GM19035 (cell line): ENCODE results near the gene POU2F1.
A peak's percentile ranks its signal among the peaks of the same experiment; 100 is the strongest.

Experiments
- ATAC-seq: cut with Tn5 transposase; IDR thresholded peaks from one replicate; pipeline ENCODE4 v1.9.1; 2021; ENCODE audit not compliant: unreplicated experiment

The POU2F1 gene

DNA sequence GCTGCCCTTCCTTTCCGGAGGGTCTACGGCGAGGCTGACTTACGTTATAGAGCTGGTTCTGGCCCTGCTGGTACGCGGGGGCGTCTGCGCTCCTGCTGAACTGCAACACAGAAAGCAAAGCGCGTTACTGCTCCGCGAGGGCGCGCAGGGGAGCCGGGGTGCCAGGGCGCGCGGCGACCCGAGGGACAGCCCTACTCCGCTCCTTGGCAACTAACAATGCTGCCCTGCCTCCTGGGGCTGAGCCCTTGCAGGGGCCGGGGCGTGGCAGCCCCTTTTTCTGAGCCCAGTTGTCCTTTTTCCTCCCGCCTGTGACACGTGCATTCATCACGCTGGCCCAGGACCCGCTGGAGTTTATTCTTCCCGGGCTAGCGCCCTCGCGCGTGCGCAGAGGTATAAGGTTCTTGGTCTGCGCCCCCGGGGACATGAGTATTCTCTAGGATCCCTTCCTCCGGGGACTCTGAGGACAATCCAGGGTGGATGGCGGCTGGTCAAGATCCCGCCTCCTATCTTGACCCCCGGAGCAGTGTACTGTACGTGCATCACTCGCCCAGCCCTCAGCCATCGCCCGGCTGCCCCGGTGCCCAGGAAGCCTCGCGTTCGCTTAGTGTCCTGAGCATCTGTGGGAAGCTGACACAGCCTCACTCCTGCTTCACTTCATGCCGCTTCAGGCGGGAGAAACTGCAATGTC lies 218.8 kb downstream of the POU2F1 start:
- no peak for ATAC-seq

DNA sequence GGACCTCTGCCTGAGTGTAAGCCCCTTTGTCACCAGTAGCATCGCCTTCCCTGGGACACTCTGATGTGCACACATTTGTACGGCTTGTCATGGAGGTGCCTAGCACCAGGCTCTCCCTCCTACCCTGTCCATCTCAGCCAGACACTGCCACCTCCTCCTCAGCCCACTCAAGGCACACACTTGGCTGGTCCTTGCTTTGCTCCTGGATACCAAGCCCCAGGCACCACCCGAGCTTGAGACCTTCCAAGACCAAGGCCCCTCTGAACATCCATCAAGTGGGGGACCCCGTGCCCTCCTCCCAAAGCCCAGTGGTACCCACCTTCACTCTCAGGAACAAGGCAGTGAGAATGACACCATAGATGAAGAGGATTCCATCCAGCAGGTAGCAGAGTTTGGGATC lies 219.7 kb downstream of the POU2F1 start:
- no peak for ATAC-seq

DNA sequence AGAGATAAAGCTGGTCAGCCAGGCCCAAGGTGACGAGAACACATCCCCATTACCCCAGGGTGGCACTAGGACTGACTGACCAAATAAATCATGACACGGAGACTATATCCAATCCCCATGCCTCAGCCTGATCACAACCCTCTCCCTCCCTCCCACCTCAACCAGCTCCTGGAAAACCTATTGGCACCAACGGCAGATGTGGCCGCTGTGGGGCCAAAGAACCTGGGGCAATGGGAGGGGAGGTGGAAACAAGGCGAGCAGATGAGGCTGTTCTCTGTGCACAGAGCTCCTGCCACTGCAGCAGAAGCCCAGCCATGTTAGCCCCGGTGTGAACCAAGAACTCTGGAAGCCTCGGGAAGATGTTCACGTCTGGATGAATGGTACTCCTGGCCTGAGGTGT lies 220.1 kb downstream of the POU2F1 start:
- ATAC-seq: no peak

DNA sequence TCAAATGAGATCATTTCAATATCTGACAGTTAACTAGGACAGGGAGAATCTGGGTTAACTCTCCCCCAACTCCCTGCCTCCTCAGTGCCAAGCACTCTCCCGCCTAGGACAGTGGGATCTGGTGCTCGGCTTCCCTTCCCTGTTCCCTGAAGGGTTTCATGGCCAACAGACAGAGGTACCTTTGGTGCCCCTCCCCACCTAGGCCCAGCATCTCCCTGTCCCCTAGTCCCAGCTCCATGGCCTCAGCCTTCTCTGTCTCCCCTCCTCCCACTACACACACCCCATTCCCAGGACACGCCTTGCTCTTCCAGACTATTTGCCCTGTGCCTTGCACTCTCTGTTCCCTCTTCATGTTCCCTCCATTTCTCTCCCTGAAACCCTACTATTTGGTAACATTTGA lies 220.5 kb downstream of the POU2F1 start:
- ATAC-seq: no peak

DNA sequence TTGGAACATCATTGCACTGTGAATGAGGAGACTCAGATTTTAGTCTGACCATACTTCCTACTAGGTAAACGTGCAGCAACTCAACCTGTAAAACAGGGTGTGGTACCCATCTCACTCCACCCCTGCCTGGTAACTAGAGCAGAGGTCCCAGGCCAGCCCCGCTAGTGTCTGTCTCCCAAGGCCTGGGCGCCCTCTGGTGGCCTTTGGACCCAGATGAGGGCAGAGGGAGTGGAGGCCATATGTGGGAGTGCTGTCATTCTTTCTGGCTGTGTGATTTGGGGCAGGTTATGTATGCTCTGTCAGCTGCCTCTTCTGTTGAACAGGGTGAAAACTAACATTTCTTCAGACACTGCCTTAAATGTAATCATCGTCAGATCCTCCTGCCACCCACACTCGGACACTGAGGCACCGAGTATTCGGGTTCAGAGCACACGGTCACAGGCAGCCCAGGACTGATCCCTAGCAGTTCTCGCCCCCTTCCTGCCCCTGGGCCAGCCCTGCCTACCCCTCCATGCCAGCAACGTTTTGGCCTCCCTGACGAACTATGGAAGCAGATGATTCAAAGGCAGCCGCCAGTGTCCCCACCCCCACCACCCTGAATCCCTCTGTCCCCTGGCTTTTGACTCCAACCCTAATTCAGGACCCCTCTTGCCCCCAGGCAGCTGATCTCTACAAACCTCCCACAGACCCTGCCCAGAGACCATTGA lies 221.6 kb downstream of the POU2F1 start:
- peak; percentile 90 for ATAC-seq

- ATAC-seq: no peak
These were observed 222.3 kb downstream of the POU2F1 start for GRCh38 chr1:167442854-167443565.

- no peak for ATAC-seq
These were observed 223.1 kb downstream of the POU2F1 start for GRCh38 chr1:167443757-167444156.

- ATAC-seq: no peak
These were observed 226.3 kb downstream of the POU2F1 start for GRCh38 chr1:167446966-167447365.

- ATAC-seq: no peak
These were observed 226.9 kb downstream of the POU2F1 start for GRCh38 chr1:167447521-167448136.

DNA sequence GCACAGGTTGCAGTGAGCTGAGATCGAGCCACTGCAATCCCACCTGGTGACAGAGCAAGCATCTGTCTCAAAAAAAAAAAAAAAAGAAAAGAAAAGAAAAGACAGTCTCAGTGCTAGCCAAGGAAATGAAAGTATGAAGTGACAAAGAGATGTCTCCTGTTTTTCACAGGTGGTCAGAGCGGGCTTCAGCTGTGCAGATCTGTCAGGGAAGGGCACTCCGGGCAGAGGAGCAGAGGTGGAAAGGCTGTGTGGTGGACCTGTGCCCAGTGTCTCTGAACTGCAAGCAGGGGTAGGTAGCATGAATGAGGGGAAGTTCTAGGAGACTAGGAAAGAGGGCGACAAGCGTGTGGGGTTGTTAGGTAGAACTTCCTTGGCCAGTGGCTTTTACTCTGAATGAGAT lies 230.2 kb downstream of the POU2F1 start:
- no peak for ATAC-seq

DNA sequence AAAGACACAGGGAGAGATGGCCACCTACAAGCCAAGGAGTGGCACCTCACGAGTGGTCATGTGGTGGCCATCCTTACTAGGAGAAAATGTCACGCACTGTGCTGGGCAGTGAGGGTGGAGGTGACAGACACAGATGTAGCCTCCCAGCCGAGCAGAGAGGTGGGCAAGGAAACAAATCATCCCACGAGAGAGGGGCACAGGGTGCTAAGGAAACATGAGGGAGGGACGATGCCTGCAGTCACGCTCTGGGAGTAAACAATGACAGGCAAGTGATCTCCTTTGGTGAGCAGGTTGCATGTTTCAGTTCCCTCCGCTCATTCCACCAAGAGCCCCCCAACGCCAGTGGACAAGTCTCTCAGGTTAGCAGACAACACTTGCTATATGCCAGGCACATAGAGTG lies 231.8 kb downstream of the POU2F1 start:
- no peak for ATAC-seq

DNA sequence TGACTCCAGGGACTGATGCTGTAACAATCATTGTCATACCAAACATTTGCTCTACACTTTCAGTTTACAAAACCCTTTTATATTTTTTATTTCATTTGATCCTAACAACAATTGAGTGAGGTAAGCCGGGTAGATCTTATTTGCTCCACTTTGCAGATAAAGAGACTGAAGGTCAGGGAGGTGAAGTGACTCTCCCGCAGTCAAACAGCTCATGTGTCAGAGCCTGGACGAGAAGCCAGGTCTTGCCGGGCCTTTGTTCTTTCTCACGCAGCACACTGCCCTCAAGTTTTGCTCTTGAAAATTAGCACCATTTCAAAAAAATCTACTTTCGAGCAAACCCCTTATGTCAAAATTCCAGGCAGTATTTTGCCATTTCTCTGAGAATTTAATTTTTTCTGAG lies 232.4 kb downstream of the POU2F1 start:
- no peak for ATAC-seq

DNA sequence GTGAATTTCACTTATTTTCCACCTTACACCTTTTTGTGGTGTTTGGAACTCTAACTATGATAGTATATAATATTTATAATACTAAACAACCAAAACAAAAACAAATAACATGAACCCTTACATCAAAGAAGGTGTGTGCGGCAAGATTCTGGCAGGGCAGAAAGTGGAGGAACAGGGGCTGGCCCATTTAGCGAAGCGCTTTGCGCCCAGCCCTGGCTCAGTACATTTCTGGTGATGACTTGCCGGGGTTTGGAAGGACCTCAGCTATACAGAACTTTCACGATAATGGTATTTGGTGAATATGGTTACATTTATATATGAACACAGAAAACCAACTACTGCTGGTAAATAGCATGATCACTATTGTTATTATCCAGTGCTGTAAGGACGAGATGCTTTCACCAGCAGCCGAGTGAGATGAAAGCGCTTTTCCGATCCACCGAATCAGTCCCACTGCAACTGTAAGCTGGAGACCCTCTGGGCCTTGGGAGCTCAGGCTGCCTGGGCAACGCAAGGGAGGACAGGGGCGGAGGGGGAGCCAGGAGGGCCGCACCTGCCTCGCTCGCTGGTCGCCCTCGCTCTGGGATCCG lies 233.7 kb downstream of the POU2F1 start:
- ATAC-seq: peak; percentile 25

GRCh38 chr1:167454894-167455785 lies 234.5 kb downstream of the POU2F1 start:
- ATAC-seq: peak; percentile 66

- ATAC-seq: peak; percentile 37
These were observed 235.2 kb downstream of the POU2F1 start for GRCh38 chr1:167455786-167456446.

- ATAC-seq: no peak
These were observed 235.8 kb downstream of the POU2F1 start for GRCh38 chr1:167456524-167456923.

- ATAC-seq: no peak
These were observed 236.2 kb downstream of the POU2F1 start for GRCh38 chr1:167456926-167457325.

- ATAC-seq: no peak
These were observed 237.4 kb downstream of the POU2F1 start for GRCh38 chr1:167457936-167458584.

DNA sequence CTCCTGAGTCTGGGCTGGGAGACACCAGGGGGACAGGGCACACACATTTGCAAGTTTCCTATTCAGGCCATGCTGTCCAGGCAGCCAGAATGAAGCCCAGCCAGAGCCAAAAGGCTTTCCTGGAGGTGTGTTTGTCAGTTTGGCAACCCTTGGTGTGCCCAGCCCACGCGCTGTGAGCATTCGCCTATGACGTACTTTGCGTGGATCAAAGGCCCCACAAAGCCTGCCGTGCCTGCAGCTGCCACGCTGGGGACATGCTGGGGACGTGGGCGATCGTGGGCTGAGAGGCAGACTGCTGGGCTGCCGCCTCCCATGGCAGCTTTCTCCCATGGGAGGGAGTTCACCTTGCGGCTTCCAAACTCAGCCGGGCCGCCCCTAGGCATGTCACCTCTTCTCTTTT lies 240.2 kb downstream of the POU2F1 start:
- ATAC-seq: no peak
